Esophagus squamous epithelium (tissue), 5 donors: ENCODE data around the gene TAAR9. TPM values are rescaled to one million over a fixed set of nuclear protein-coding genes. Genes with fewer than 3 reads are reported as not detected.

Source experiments
- DNase-seq: peaks from one replicate; lab custom pipeline; 2025; lab: John Stamatoyannopoulos, UW
- H3K27ac ChIP-seq, 4 donors: fragments of 200-600 bp; sonication (generic); one replicate each; pipeline ENCODE4 v1.5.1; 2016 to 2019; ENCODE audit warnings: mild to moderate bottlenecking in 1 of 4
- H3K27me3 ChIP-seq, 4 donors: fragments of 200-600 bp; sonication (generic); 1 replicate in 3 of 4; 2 replicates in 1 of 4; pipeline versions ENCODE4 v1.5.1 to v1.6.0; 2017 to 2021; ENCODE audit warnings: antibody characterized with exemption in 1 of 4
- H3K36me3 ChIP-seq, 3 donors: fragments of 200-600 bp; sonication (generic); one replicate each; pipeline ENCODE4 v1.5.1; 2016 to 2019
- H3K4me1 ChIP-seq, 3 donors: fragments of 200-600 bp; sonication (generic); one replicate each; pipeline ENCODE4 v1.5.1; 2017 to 2019
- H3K4me3 ChIP-seq, 4 donors: fragments of 200-600 bp; sonication (generic); 1 replicate in 3 of 4; 2 replicates in 1 of 4; pipeline ENCODE4 v1.5.1; 2016 to 2019; ENCODE audit warnings: mild to moderate bottlenecking in 2 of 4, moderate library complexity in 1 of 4
- H3K9me3 ChIP-seq, 3 donors: fragments of 200-600 bp; sonication (generic); one replicate each; pipeline ENCODE4 v1.5.1; 2016 to 2019
- CTCF ChIP-seq, 6 experiments: fragments of 450-650 bp in 4 of 6; fragments of 200-600 bp in 2 of 6; sonication (generic) in 2 of 6; IDR thresholded peaks; one replicate each; pipeline ENCODE4 v1.5.1; 2016 to 2019; ENCODE audit warnings: antibody characterized with exemption in 6 of 6, mild to moderate bottlenecking in 4 of 6, moderate library complexity in 4 of 6
- POLR2A ChIP-seq, 4 donors: fragments of 450-650 bp; IDR thresholded peaks; one replicate each; pipeline ENCODE4 v1.6.1; 2017; ENCODE audit warnings: antibody characterized with exemption in 4 of 4, mild to moderate bottlenecking in 4 of 4, moderate library complexity in 3 of 4
- WGBS, 2 donors: methylation state at CpG; one replicate each; pipeline ENCODE4 v1.1.5; 2018; 5-methylcytosine and 5-hydroxymethylcytosine counted together
- intact Hi-C: fragments of 100-400 bp; cut with DNase I; formaldehyde crosslinking; loops from one replicate; pipeline ENCODE4 v1.15.0; 2022
- total RNA-seq, 4 donors: library from RNA; depleted of rRNA; stranded (reverse); fragments of >200 nt; gene quantifications; one replicate each; pipeline ENCODE4 v1.1.0, GENCODE V29; 2016
- donor health status: DM: yes; HTN: yes; CAD: no.

Gene TAAR9
- total RNA-seq, 4 donors from 2014 or later = not detected

- DNase-seq = no peak
- intact Hi-C loops = no loop called here
- Histone ChIP-seq H3K36me3 (peaks cover 6 to 63% (median 8%) of the 10 kb centered on the region in 3 donors), H3K27me3 (no peaks in the 10 kb centered on the region), H3K27ac (no peak overlapping the region), H3K4me3 (no peak overlapping the region), H3K9me3 (no peaks in the 10 kb centered on the region), H3K4me1 (peaks cover 0 to 44% (median 12%) of the 10 kb centered on the region in 3 donors)
- TF ChIP-seq CTCF (IDR thresholded peaks at IDR 0.05) (no peak), POLR2A (IDR thresholded peaks at IDR 0.05) (no peak)
- whole genome bisulfite sequencing, 2 donors = 56 to 57% methylated on average over 4 of the region's 4 CpGs
Observed at GRCh38 chr6:132499757-132500156, 38.3 kb upstream of the TAAR9 start.

- Histone ChIP-seq H3K36me3 (peaks cover 6 to 45% (median 8%) of the 10 kb centered on the region in 3 donors), H3K27ac (peak overlapping the region in 1 of 4 donors; percentile 22), H3K9me3 (no peaks in the 10 kb centered on the region), H3K4me1 (peaks cover 6 to 39% (median 8%) of the 10 kb centered on the region in 3 donors), H3K4me3 (no peak overlapping the region), H3K27me3 (no peaks in the 10 kb centered on the region)
- intact Hi-C loops = no loop called here
- no peak for DNase-seq
- TF ChIP-seq POLR2A (IDR thresholded peaks at IDR 0.05) (no peak), CTCF (IDR thresholded peaks at IDR 0.05) (no peak)
- WGBS, 2 donors = 63 to 78% methylated on average over 5 of the region's 5 CpGs
Observed at GRCh38 chr6:132504757-132505156, 33.3 kb upstream of the TAAR9 start.

- Histone ChIP-seq H3K27ac (peak overlapping the region in 1 of 4 donors; percentile 22), H3K4me1 (peaks cover 6 to 39% (median 8%) of the 10 kb centered on the region in 3 donors), H3K4me3 (no peak overlapping the region), H3K36me3 (peaks cover 6 to 41% (median 8%) of the 10 kb centered on the region in 3 donors), H3K27me3 (no peaks in the 10 kb centered on the region), H3K9me3 (no peaks in the 10 kb centered on the region)
- WGBS, 2 donors = 88 to 100% methylated on average over 1 of the region's 1 CpG
- TF ChIP-seq POLR2A (IDR thresholded peaks at IDR 0.05) (no peak), CTCF (IDR thresholded peaks at IDR 0.05) (no peak)
- no peak for DNase-seq
- intact Hi-C loops = no loop called here
Observed at GRCh38 chr6:132505158-132505557, 32.9 kb upstream of the TAAR9 start.

- peaks cover 6 to 28% (median 8%) of the 10 kb centered on the region in 3 donors for H3K36me3 ChIP-seq
- no peaks in the 10 kb centered on the region for H3K27me3 ChIP-seq
- no peaks in the 10 kb centered on the region for H3K9me3 ChIP-seq
- no peak for TF ChIP-seq POLR2A (IDR thresholded peaks at IDR 0.05)
- TF ChIP-seq CTCF (IDR thresholded peaks at IDR 0.05) = no peak
- H3K4me3 ChIP-seq = no peak overlapping the region
- WGBS, 2 donors = 40 to 58% methylated on average over 2 of the region's 2 CpGs
- intact Hi-C loops = no loop called here
- peaks cover 11 to 43% (median 16%) of the 10 kb centered on the region in 3 donors for H3K4me1 ChIP-seq
- DNase-seq = no peak
- no peak overlapping the region for H3K27ac ChIP-seq
Observed at GRCh38 chr6:132506461-132506860, 31.6 kb upstream of the TAAR9 start.

GRCh38 chr6:132506869-132507808, 30.9 kb upstream of the TAAR9 start:
- Histone ChIP-seq H3K36me3 (peaks cover 2 to 21% (median 4%) of the 10 kb centered on the region in 3 donors), H3K4me3 (no peak overlapping the region), H3K27me3 (no peaks in the 10 kb centered on the region), H3K9me3 (no peaks in the 10 kb centered on the region), H3K4me1 (peaks cover 16 to 50% (median 17%) of the 10 kb centered on the region in 3 donors), H3K27ac (no peak overlapping the region)
- no peak for DNase-seq
- no peak for TF ChIP-seq CTCF (IDR thresholded peaks at IDR 0.05)
- TF ChIP-seq POLR2A (IDR thresholded peaks at IDR 0.05) = no peak
- intact Hi-C loops = no loop called here
- WGBS, 2 donors = 93 to 96% methylated on average over 5 of the region's 5 CpGs
